Activated CD8-positive, alpha-beta T cell treated with anti-CD3 and anti-CD28 coated beads for 36 hours (primary cell): ENCODE measurements around the gene PA2G4. TPM values are rescaled to one million over a fixed set of nuclear protein-coding genes. Genes with fewer than 3 reads are reported as not detected.
A peak's percentile ranks its signal among the peaks of the same experiment; 100 is the strongest.

ENCODE experiments used
- ATAC-seq: fragments of 200-7000 bp; cut with Tn5 transposase; one replicate; pipeline ENCODE4 v1.10.0; 2021; ENCODE audit warnings: mild to moderate bottlenecking, moderate library complexity
- CTCF ChIA-PET: fragments of 350-600 bp; sonication (Branson Sonifier 250); formaldehyde crosslinking; loops from one replicate; lab custom pipeline; 2021; ENCODE audit warnings: antibody characterized with exemption; lab: Charles Lee
- POLR2A ChIA-PET: fragments of 350-600 bp; sonication (Branson Sonifier 250); formaldehyde crosslinking; loops from one replicate; lab custom pipeline; 2021; ENCODE audit warnings: antibody characterized with exemption; lab: Charles Lee
- DNase-seq: peaks from one replicate; pipeline ENCODE4 v3.0.0-alpha.2; 2020
- H3K27ac Mint-ChIP-seq: one replicate; pipeline ENCODE4 v1.8.0; 2021; ENCODE audit warnings: mild to moderate bottlenecking, mixed read lengths
- H3K27me3 Mint-ChIP-seq: one replicate; pipeline ENCODE4 v1.8.0; 2021; ENCODE audit warnings: mixed read lengths
- H3K36me3 Mint-ChIP-seq: one replicate; pipeline ENCODE4 v1.8.0; 2021; ENCODE audit warnings: low read depth, mixed read lengths
- H3K4me1 Mint-ChIP-seq: one replicate; pipeline ENCODE4 v1.8.0; 2021; ENCODE audit warnings: low read depth, mixed read lengths
- H3K4me3 Mint-ChIP-seq: one replicate; pipeline ENCODE4 v1.8.0; 2021; ENCODE audit warnings: mild to moderate bottlenecking, moderate library complexity, mixed read lengths
- H3K9me3 Mint-ChIP-seq: one replicate; pipeline ENCODE4 v1.8.0; 2021; ENCODE audit warnings: mixed read lengths
- intact Hi-C: fragments of 100-400 bp; cut with micrococcal nuclease; formaldehyde crosslinking; loops from one replicate; pipeline ENCODE4 v1.10.0; 2022
- total RNA-seq, 2 experiments: library from RNA; stranded (reverse); gene quantifications; one replicate each; pipeline ENCODE4 v1.2.3, GENCODE V29; 2021
- TF ChIP-seq, protein P1 (sequence below): fragments of 200-600 bp; IDR thresholded peaks from one replicate; pipeline ENCODE4 v1.8.0; 2022; ENCODE audit warnings: antibody characterized with exemption, mild to moderate bottlenecking

PA2G4 gene
- total RNA-seq, 2 experiments from 2014 or later: 447 to 455 TPM

DNA sequence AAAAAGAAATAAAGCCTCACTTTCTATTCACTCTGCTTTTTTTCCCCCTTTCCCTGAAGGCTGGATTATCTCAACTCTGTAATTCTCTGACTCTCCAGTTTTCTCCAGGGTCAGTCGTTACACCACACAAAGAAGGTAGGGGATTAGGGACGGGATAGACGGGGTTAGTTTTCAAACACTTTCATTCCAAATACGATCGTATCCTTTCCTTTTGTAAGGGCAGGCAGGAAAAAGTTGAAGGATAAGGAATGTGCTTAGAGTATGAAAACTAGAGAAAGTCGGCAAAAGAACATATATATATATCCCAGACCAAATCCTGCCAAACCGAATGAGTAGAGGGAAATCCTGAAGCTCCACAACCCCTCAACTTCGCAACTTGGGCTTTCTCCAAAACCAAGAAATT, 23.1 kb downstream of the PA2G4 start:
- POLR2A ChIA-PET: interaction anchor here (0.8 to 5.7 kb wide), 10 partner anchors 10 to 623 kb away, joined by 3 to 75 read pairs (median 14); partner anchors contain the start of genes MYL6B, PA2G4, RPL41 and SMARCC2
- H3K9me3 Mint-ChIP-seq: no peaks in the 10 kb centered on the region

DNA sequence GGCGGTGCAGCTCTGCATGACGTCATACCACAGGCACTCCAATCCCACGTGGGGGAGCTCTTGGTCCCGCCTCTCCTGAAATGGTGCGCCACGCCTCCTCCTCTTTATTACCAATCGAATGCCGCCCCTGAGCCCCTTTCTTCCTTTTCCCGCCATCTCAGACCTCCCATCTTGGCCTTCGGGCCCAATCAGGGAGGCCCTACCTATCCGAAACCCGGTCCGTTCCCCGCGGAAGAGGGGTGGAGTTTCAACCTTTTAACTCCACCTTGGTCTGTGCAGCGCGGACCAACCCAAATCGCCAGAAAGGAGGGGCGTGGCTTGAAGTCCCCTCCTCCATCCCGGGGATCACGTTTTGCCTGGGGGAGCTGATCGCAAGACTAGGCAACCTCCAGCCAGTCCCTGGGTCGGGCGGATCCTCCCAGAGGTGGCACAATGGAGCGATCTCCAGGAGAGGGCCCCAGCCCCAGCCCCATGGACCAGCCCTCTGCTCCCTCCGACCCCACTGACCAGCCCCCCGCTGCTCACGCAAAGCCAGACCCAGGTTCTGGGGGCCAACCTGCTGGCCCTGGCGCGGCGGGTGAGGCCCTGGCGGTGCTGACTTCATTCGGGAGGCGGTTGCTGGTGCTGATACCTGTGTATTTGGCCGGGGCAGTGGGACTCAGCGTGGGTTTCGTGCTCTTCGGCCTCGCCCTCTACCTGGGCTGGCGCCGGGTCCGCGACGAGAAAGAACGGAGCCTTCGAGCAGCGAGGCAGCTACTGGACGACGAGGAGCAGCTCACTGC, 23.7 kb downstream of the PA2G4 start, which contains the start of gene ESYT1:
TSS of gene ESYT1 (plus strand) at position 380 of the 782 bp plus-strand sequence. CDS start at position 433, 53 bp downstream.
- ChIA-PET CTCF (interaction anchor here (0.7 to 9.5 kb wide), 16 partner anchors 9 to 384 kb away, joined by 3 to 110 read pairs (median 6); partner anchors contain the start of genes CS, MYL6B, PA2G4 and RNF41), POLR2A (interaction anchor here (0.6 to 5.7 kb wide), 16 partner anchors 10 to 1164 kb away, joined by 3 to 75 read pairs (median 6); partner anchors contain the start of genes MYL6, MYL6B, PA2G4 and RPL41)
- Mint-ChIP-seq H3K4me1 (peaks cover 53% of the 10 kb centered on the region), H3K27me3 (no peaks in the 10 kb centered on the region), H3K9me3 (no peaks in the 10 kb centered on the region), H3K27ac (peak within 1 kb of the TSS; percentile 93), H3K36me3 (peaks cover 34% of the 10 kb centered on the region), H3K4me3 (peak within 1 kb of the TSS; percentile 84)
- DNase-seq (peak; percentile 99), ATAC-seq (peak; percentile 92)
- intact Hi-C loops: loop anchor here (2.0 to 10.0 kb wide), 2 partner anchors 31 to 127 kb away; partner anchors contain the start of genes ANKRD52 and MYL6
- TF ChIP-seq, protein P1, sequence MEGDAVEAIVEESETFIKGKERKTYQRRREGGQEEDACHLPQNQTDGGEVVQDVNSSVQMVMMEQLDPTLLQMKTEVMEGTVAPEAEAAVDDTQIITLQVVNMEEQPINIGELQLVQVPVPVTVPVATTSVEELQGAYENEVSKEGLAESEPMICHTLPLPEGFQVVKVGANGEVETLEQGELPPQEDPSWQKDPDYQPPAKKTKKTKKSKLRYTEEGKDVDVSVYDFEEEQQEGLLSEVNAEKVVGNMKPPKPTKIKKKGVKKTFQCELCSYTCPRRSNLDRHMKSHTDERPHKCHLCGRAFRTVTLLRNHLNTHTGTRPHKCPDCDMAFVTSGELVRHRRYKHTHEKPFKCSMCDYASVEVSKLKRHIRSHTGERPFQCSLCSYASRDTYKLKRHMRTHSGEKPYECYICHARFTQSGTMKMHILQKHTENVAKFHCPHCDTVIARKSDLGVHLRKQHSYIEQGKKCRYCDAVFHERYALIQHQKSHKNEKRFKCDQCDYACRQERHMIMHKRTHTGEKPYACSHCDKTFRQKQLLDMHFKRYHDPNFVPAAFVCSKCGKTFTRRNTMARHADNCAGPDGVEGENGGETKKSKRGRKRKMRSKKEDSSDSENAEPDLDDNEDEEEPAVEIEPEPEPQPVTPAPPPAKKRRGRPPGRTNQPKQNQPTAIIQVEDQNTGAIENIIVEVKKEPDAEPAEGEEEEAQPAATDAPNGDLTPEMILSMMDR: no peak

More for the DNA sequence above, 23.1 kb downstream of the PA2G4 start:
- ATAC-seq (no peak), DNase-seq (no peak)
- peaks cover 51% of the 10 kb centered on the region for H3K4me1 Mint-ChIP-seq
- CTCF ChIA-PET: interaction anchor here (1.0 to 9.5 kb wide), 12 partner anchors 9 to 172 kb away, joined by 3 to 110 read pairs (median 6); partner anchors contain the start of genes CS, MYL6B, PA2G4 and RNF41
- H3K36me3 Mint-ChIP-seq: peaks cover 31% of the 10 kb centered on the region
- H3K4me3 Mint-ChIP-seq: peak overlapping the region; percentile 84
- TF ChIP-seq, protein P1: no peak
- no peaks in the 10 kb centered on the region for H3K27me3 Mint-ChIP-seq
- peak overlapping the region; percentile 93 for H3K27ac Mint-ChIP-seq
- intact Hi-C loops: loop anchor here (10.0 kb wide), 1 partner anchor 127 kb away; the partner anchor contains the start of gene ANKRD52

DNA sequence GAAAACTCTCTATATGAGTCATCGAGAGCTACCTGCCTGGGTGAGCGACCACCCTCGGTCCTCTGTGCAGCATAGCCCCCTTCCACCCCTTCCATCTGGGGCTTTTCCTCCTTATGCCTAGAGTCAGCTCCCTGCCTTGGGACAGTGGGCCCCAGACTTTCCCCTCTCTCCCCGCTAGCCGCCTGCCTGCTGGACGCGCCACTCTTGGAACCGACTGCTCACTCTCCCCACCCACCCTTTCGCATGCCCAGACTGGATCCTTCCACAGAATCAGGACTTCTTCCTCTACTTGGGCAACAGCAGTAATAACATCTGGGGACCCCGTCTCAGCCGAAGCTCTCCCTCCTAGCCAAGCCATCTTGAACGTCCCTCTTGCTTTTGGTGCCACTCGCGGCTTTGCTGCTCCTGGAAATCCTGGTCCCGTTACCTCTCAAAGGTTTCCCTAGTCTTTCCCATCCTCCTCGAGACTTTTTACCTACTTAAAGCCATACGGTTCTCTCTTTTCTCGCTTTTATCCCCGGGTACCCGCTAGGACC, 24.4 kb downstream of the PA2G4 start:
- Mint-ChIP-seq H3K9me3 (no peaks in the 10 kb centered on the region), H3K27ac (peak overlapping the region; percentile 93), H3K27me3 (no peaks in the 10 kb centered on the region), H3K4me3 (peak overlapping the region; percentile 84), H3K4me1 (peaks cover 58% of the 10 kb centered on the region), H3K36me3 (peaks cover 41% of the 10 kb centered on the region)
- ChIA-PET CTCF (interaction anchor here (0.5 to 9.5 kb wide), 15 partner anchors 8 to 385 kb away, joined by 3 to 110 read pairs (median 7); partner anchors contain the start of genes CS, MYL6B, PA2G4 and RNF41), POLR2A (interaction anchor here (0.6 to 5.7 kb wide), 17 partner anchors 9 to 1163 kb away, joined by 3 to 75 read pairs (median 5); partner anchors contain the start of genes MYL6, MYL6B, PA2G4 and RPL41)
- ATAC-seq: no peak
- TF ChIP-seq, protein P1: no peak
- DNase-seq: no peak
- intact Hi-C loops: loop anchor here (2.0 to 10.0 kb wide), 2 partner anchors 30 to 126 kb away; partner anchors contain the start of genes ANKRD52 and MYL6

DNA sequence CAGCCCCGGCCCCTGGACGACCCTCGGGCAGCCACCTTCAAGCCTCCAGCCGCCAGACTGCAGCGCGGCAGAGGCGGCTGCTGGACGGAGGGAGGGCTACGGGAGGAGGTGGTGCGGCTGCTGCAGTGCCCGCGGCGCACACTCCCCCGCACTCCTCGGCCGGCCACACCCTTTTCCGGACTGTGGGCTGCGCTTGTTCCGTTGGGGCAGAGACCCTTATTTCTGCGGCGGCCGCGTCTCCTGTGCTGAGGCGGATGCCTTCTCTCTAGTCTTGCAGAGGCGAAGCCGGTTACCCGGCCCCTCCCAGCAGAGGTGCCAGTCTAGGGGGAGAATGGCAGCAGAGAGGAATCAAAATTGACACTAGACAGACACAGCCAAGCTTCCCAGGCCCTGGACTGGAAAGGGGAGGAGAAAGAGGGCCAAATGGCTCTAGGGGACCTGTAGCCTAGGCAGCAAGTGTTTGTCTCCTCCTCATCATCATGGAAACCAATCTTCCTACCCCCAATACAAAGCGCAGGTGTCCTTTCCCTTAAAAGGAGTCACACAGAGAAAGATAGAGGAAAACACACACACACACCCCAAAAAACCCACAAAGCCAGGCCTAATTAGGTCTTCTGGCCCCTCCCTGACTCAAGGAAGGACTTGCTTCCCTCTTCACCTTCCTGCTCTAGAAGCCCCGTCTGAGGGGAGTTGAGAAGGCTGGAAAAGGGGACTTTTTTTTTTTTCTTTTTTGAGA, 25.0 kb downstream of the PA2G4 start:
- Mint-ChIP-seq H3K4me3 (peak overlapping the region; percentile 84), H3K27ac (peak overlapping the region; percentile 93), H3K9me3 (no peaks in the 10 kb centered on the region), H3K4me1 (peaks cover 61% of the 10 kb centered on the region), H3K27me3 (no peaks in the 10 kb centered on the region), H3K36me3 (peaks cover 46% of the 10 kb centered on the region)
- ATAC-seq (peak; percentile 26), DNase-seq (peak; percentile 88)
- ChIA-PET CTCF (interaction anchor here (0.5 to 9.5 kb wide), 7 partner anchors 11 to 91 kb away, joined by 5 to 110 read pairs (median 7); partner anchors contain the start of genes MYL6B, PA2G4, RPL41 and SMARCC2), POLR2A (interaction anchor here (0.7 to 5.7 kb wide), 18 partner anchors 9 to 96 kb away, joined by 3 to 75 read pairs (median 4); partner anchors contain the start of genes MYL6B, PA2G4, RPL41 and SMARCC2)
- TF ChIP-seq, protein P1: no peak
- intact Hi-C loops: loop anchor here (2.0 to 10.0 kb wide), 2 partner anchors 29 to 125 kb away; partner anchors contain the start of genes ANKRD52 and MYL6
